Measurements from ENCODE around the gene ARHGEF17.

GRCh38 chr11:73390601-73391565, 82.8 kb downstream of the ARHGEF17 start:
- TF ChIP-seq EZH2 (IDR thresholded peaks at IDR 0.05) (no peak), CTCF (IDR thresholded peaks at IDR 0.05) (no peak), EZH2phosphoT487 (IDR thresholded peaks at IDR 0.05) (no peak)

All from neural progenitor cell (in vitro differentiated cells).